ENCODE measurements around the gene MYOF. TPM values are rescaled to one million over a fixed set of nuclear protein-coding genes. Genes with fewer than 3 reads are reported as not detected.
A peak's percentile ranks its signal among the peaks of the same experiment; 100 is the strongest.
"Not testable (repeated sequence)": the region's sequence is repeated elsewhere in the genome, so short reads cannot be mapped to it uniquely, and the experiment has no call there.

Gene MYOF
- total and polyA plus RNA-seq, 7 donors: 0.70 to 9.4 (median 4.2) TPM

- peaks cover under 1 to 4% of the 10 kb centered on the region in 2 donors for H3K36me3 ChIP-seq (ENCODE audit: insufficient read depth in 1 of 2, low read depth in 1 of 2)
- no peaks in the 10 kb centered on the region for H3K9me3 ChIP-seq
- 74 to 78% (median 77%) methylated on average over 7 of the region's 7 CpGs for WGBS, 3 donors
- DNase-seq (no peak), ATAC-seq (no peak)
- H3K27ac ChIP-seq: peak overlapping the region; percentile 46
- intact Hi-C loops (cut with DNase I): no loop called here
- H3K27me3 ChIP-seq (ENCODE audit: insufficient read depth in 3 of 3, low read length in 2 of 3): no peaks in the 10 kb centered on the region
- no peak overlapping the region for H3K4me3 ChIP-seq
- no peaks in the 10 kb centered on the region for H3K4me1 ChIP-seq
- TF ChIP-seq CTCF (IDR thresholded peaks at IDR 0.05): no peak
Observed at GRCh38 chr10:93445978-93446720, 36.0 kb downstream of the MYOF start.

- no peak overlapping the region for H3K4me3 ChIP-seq
- peaks cover 0 to 4% of the 10 kb centered on the region in 2 donors for H3K36me3 ChIP-seq (ENCODE audit: insufficient read depth in 1 of 2, low read depth in 1 of 2)
- DNase-seq: peak; percentile 88 to 90
- H3K9me3 ChIP-seq: no peaks in the 10 kb centered on the region
- 30 to 36% (median 31%) methylated on average over 8 of the region's 8 CpGs for WGBS, 3 donors
- peak overlapping the region; percentile 46 for H3K27ac ChIP-seq
- TF ChIP-seq CTCF (IDR thresholded peaks at IDR 0.05): no peak
- no peaks in the 10 kb centered on the region for H3K4me1 ChIP-seq
- peak; percentile 70 to 84 (median 79) for ATAC-seq
- intact Hi-C loops (cut with DNase I): no loop called here
- no peaks in the 10 kb centered on the region for H3K27me3 ChIP-seq (ENCODE audit: insufficient read depth in 3 of 3, low read length in 2 of 3)
Observed at GRCh38 chr10:93445097-93445960, 36.8 kb downstream of the MYOF start.

- H3K4me1 ChIP-seq: no peaks in the 10 kb centered on the region
- DNase-seq: no peak
- no peak overlapping the region for H3K27ac ChIP-seq
- no peaks in the 10 kb centered on the region for H3K9me3 ChIP-seq
- no peak for TF ChIP-seq CTCF (IDR thresholded peaks at IDR 0.05)
- H3K36me3 ChIP-seq (ENCODE audit: insufficient read depth in 1 of 2, low read depth in 1 of 2): peaks cover 0 to 4% of the 10 kb centered on the region in 2 donors
- no peak for ATAC-seq
- no peak overlapping the region for H3K4me3 ChIP-seq
- no peaks in the 10 kb centered on the region for H3K27me3 ChIP-seq (ENCODE audit: insufficient read depth in 3 of 3, low read length in 2 of 3)
- intact Hi-C loops (cut with DNase I): no loop called here
- WGBS, 3 donors: 73 to 82% (median 81%) methylated on average over 1 of the region's 1 CpG
Observed at GRCh38 chr10:93443481-93443880, 38.7 kb downstream of the MYOF start.

GRCh38 chr10:93442721-93443120 is 39.4 kb downstream of the MYOF start:
- intact Hi-C loops (cut with DNase I); H3K4me3 ChIP-seq; H3K27me3 ChIP-seq (ENCODE audit: insufficient read depth in 3 of 3, low read length in 2 of 3): not testable (repeated sequence)

GRCh38 chr10:93440591-93441091 is 41.5 kb downstream of the MYOF start:
- H3K4me3 ChIP-seq: no peak overlapping the region
- peaks cover 22% of the 10 kb centered on the region for H3K4me1 ChIP-seq
- H3K9me3 ChIP-seq: no peaks in the 10 kb centered on the region
- 49 to 66% (median 54%) methylated on average over 2 of the region's 2 CpGs for WGBS, 3 donors
- H3K27me3 ChIP-seq (ENCODE audit: insufficient read depth in 3 of 3, low read length in 2 of 3): no peaks in the 10 kb centered on the region
- DNase-seq (no peak), ATAC-seq (no peak)
- peaks cover 0 to 4% of the 10 kb centered on the region in 2 donors for H3K36me3 ChIP-seq (ENCODE audit: insufficient read depth in 1 of 2, low read depth in 1 of 2)
- H3K27ac ChIP-seq: peak overlapping the region; percentile 90
- no peak for TF ChIP-seq CTCF (IDR thresholded peaks at IDR 0.05)
- intact Hi-C loops (cut with DNase I): no loop called here

More at GRCh38 chr10:93442721-93443120, 39.4 kb downstream of the MYOF start:
- not testable (repeated sequence) for DNase-seq; H3K36me3 ChIP-seq (ENCODE audit: insufficient read depth in 1 of 2, low read depth in 1 of 2); H3K27ac ChIP-seq; H3K9me3 ChIP-seq; ATAC-seq; H3K4me1 ChIP-seq
- WGBS, 3 donors: 84 to 93% (median 90%) methylated on average over 10 of the region's 10 CpGs

All from psoas muscle (tissue), 8 donors.